ENCODE data around the gene ZNF207.
"Not testable (repeated sequence)": the region's sequence is repeated elsewhere in the genome, so short reads cannot be mapped to it uniquely, and the experiment has no call there.

The ZNF207 gene

GRCh38 chr17:32335687-32336086, 14.3 kb upstream of the ZNF207 start:
- no peak for DNase-seq

- DNase-seq = peak; percentile 74
Measured at GRCh38 chr17:32341141-32341856, 8.7 kb upstream of the ZNF207 start.

- DNase-seq = peak; percentile 93
Measured at GRCh38 chr17:32341857-32342602, 7.9 kb upstream of the ZNF207 start, which contains the start of gene C17orf75. TSS of gene C17orf75 (minus strand) at chr17:32342173. CDS start at chr17:32342139, 34 bp downstream.

- DNase-seq = peak; percentile 57
Measured at GRCh38 chr17:32342603-32343325, 7.2 kb upstream of the ZNF207 start.

GRCh38 chr17:32345951-32346600, 3.9 kb upstream of the ZNF207 start:
- no peak for DNase-seq

- no peak for DNase-seq
Measured at GRCh38 chr17:32348483-32348800, 1.5 kb upstream of the ZNF207 start.

GRCh38 chr17:32349503-32349853, 479 bp upstream of the ZNF207 start:
- DNase-seq = peak; percentile 69

- no peak for DNase-seq
Measured at GRCh38 chr17:32350666-32351418, 885 bp downstream of the ZNF207 start.

- not testable (repeated sequence) for DNase-seq
Measured at GRCh38 chr17:32352734-32353133, 2.8 kb downstream of the ZNF207 start.

GRCh38 chr17:32355649-32356377, 5.9 kb downstream of the ZNF207 start:
- no peak for DNase-seq

- DNase-seq = no peak
Measured at GRCh38 chr17:32356378-32356743, 6.4 kb downstream of the ZNF207 start.

GRCh38 chr17:32356750-32357149, 6.8 kb downstream of the ZNF207 start:
- no peak for DNase-seq

GRCh38 chr17:32357615-32358014, 7.7 kb downstream of the ZNF207 start:
- no peak for DNase-seq

- DNase-seq = no peak
Measured at GRCh38 chr17:32361270-32361669, 11.3 kb downstream of the ZNF207 start.

- no peak for DNase-seq
Measured at GRCh38 chr17:32370426-32370825, 20.5 kb downstream of the ZNF207 start.

- no peak for DNase-seq
Measured at GRCh38 chr17:32382526-32383223, 32.7 kb downstream of the ZNF207 start.

GRCh38 chr17:32383926-32384434, 34.0 kb downstream of the ZNF207 start:
- DNase-seq = no peak

GRCh38 chr17:32385121-32385520, 35.2 kb downstream of the ZNF207 start:
- no peak for DNase-seq

GRCh38 chr17:32385971-32386370, 36.0 kb downstream of the ZNF207 start:
- DNase-seq = no peak

- no peak for DNase-seq
Measured at GRCh38 chr17:32386844-32387243, 36.9 kb downstream of the ZNF207 start.

- not testable (repeated sequence) for DNase-seq
Measured at GRCh38 chr17:32388128-32388527, 38.2 kb downstream of the ZNF207 start.

Measured in activated CD8-positive, alpha-beta memory T cell treated with anti-CD3 and anti-CD28 coated beads for 24 hours (primary cell).